Fibroblast of lung (primary cell): ENCODE results near the gene INPP5A. TPM values are rescaled to one million over a fixed set of nuclear protein-coding genes. Genes with fewer than 3 reads are reported as not detected.

Experiments used
- DNase-seq, 2 donors: peaks; one replicate each; pipeline versions ENCODE4 v3.0.0 to v3.0.0-alpha.2; 2010; ENCODE audit warnings: low read depth in 2 of 2
- H2AFZ ChIP-seq: 2 replicates; pipeline ENCODE4 v1.5.1; 2012; ENCODE audit warnings: low read length, control low read depth, inconsistent platforms
- H3K27ac ChIP-seq: 2 replicates; pipeline ENCODE4 v1.5.1; 2011; ENCODE audit warnings: low read length, control low read depth; ENCODE audit not compliant: insufficient read depth
- H3K27me3 ChIP-seq: 2 replicates; pipeline ENCODE4 v1.5.1; 2011; ENCODE audit warnings: mild to moderate bottlenecking, low read length; ENCODE audit not compliant: control insufficient read depth, insufficient read depth
- H3K36me3 ChIP-seq: 2 replicates; pipeline ENCODE4 v1.5.1; 2011; ENCODE audit warnings: low read length; ENCODE audit not compliant: control insufficient read depth, insufficient read depth
- H3K4me1 ChIP-seq: 2 replicates; pipeline ENCODE4 v1.5.1; 2011; ENCODE audit warnings: low read length; ENCODE audit not compliant: control insufficient read depth, insufficient read depth; ENCODE audit errors: extremely low read depth
- H3K4me2 ChIP-seq: 2 replicates; pipeline ENCODE4 v1.5.1; 2011; ENCODE audit warnings: low read length, control low read depth; ENCODE audit not compliant: insufficient read depth; ENCODE audit errors: extremely low read depth
- H3K4me3 ChIP-seq, 4 experiments: fragments of 200-600 bp in 1 of 4; sonication (generic) in 1 of 4; replicated peaks in 1 of 4; 2 replicates each; pipeline ENCODE4 v1.5.1; 2011 to 2016; ENCODE audit warnings: low read length in 4 of 4, low read depth in 3 of 4, mild to moderate bottlenecking in 3 of 4, control low read depth in 2 of 4, inconsistent platforms in 1 of 4, mixed read lengths in 1 of 4; ENCODE audit not compliant: insufficient read depth in 1 of 4; ENCODE audit errors: control extremely low read depth in 1 of 4
- H3K79me2 ChIP-seq: 2 replicates; pipeline ENCODE4 v1.5.1; 2012; ENCODE audit warnings: mild to moderate bottlenecking, low read length, inconsistent platforms; ENCODE audit not compliant: control insufficient read depth, insufficient read depth
- H3K9ac ChIP-seq: 2 replicates; pipeline ENCODE4 v1.5.1; 2011; ENCODE audit warnings: mild to moderate bottlenecking, low read length, control low read depth; ENCODE audit not compliant: insufficient read depth
- H3K9me3 ChIP-seq: 2 replicates; pipeline ENCODE4 v1.5.1; 2012; ENCODE audit warnings: low read depth, low read length; ENCODE audit not compliant: control insufficient read depth, insufficient read depth
- H4K20me1 ChIP-seq: 2 replicates; pipeline ENCODE4 v1.5.1; 2011; ENCODE audit warnings: low read length; ENCODE audit not compliant: control insufficient read depth, insufficient read depth; ENCODE audit errors: extremely low read depth
- EZH2 ChIP-seq: IDR thresholded peaks from 2 replicates; pipeline ENCODE4 v1.5.1; 2012; ENCODE audit warnings: low read length, control low read depth, mild to moderate bottlenecking; ENCODE audit errors: missing control alignments
- polyA plus RNA-seq, 2 donors: library from polyadenylated mRNA; depleted of rRNA in 1 of 2; stranded (reverse) in 1 of 2; unstranded in 1 of 2; fragments of >200 nt; gene quantifications; 2 replicates each; pipeline ENCODE4 v1.2.1, GENCODE V29; 2011 to 2012; ENCODE audit warnings: missing spikeins in 1 of 2
- total RNA-seq: library from RNA; depleted of rRNA; stranded (reverse); fragments of >200 nt; gene quantifications from 2 replicates; pipeline ENCODE4 v1.2.1, GENCODE V29; 2014
- TF ChIP-seq, protein P1 (sequence below), 2 donors: IDR thresholded peaks in 1 of 2; conservative IDR thresholded peaks in 1 of 2; 1 replicate in 1 of 2; 2 replicates in 1 of 2; pipeline ENCODE4 v1.5.1; 2011 to 2012; ENCODE audit warnings: low read length in 2 of 2, control low read depth in 1 of 2, inconsistent platforms in 1 of 2, low read depth in 1 of 2, mild to moderate bottlenecking in 1 of 2

The INPP5A gene
- total and polyA plus RNA-seq, 2 donors (not counting 1 experiment from before 2014, with no cell fraction given) = 24.6 to 39.9 TPM

- no peaks in the 10 kb centered on the region for H4K20me1 ChIP-seq
- no peaks in the 10 kb centered on the region for H3K79me2 ChIP-seq
Measured at GRCh38 chr10:132716691-132717490, 179.3 kb downstream of the INPP5A start.

GRCh38 chr10:132721725-132722124 is 184.1 kb downstream of the INPP5A start:
- Histone ChIP-seq H2AFZ (no peak overlapping the region), H3K9ac (no peak overlapping the region), H4K20me1 (no peaks in the 10 kb centered on the region), H3K27ac (no peak overlapping the region), H3K9me3 (no peaks in the 10 kb centered on the region), H3K4me2 (no peak overlapping the region), H3K4me3 (no peak overlapping the region), H3K4me1 (no peaks in the 10 kb centered on the region), H3K79me2 (no peaks in the 10 kb centered on the region), H3K27me3 (no peaks in the 10 kb centered on the region), H3K36me3 (no peaks in the 10 kb centered on the region)
- DNase-seq = peak in 1 of 2 donors; percentile 8
- TF ChIP-seq, protein P1, sequence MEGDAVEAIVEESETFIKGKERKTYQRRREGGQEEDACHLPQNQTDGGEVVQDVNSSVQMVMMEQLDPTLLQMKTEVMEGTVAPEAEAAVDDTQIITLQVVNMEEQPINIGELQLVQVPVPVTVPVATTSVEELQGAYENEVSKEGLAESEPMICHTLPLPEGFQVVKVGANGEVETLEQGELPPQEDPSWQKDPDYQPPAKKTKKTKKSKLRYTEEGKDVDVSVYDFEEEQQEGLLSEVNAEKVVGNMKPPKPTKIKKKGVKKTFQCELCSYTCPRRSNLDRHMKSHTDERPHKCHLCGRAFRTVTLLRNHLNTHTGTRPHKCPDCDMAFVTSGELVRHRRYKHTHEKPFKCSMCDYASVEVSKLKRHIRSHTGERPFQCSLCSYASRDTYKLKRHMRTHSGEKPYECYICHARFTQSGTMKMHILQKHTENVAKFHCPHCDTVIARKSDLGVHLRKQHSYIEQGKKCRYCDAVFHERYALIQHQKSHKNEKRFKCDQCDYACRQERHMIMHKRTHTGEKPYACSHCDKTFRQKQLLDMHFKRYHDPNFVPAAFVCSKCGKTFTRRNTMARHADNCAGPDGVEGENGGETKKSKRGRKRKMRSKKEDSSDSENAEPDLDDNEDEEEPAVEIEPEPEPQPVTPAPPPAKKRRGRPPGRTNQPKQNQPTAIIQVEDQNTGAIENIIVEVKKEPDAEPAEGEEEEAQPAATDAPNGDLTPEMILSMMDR (conservative IDR thresholded peaks at IDR 0.05 in 1 of 2, IDR thresholded peaks at IDR 0.05 in 1 of 2; ENCODE audit: low read depth in 1 of 2, low read length in 2 of 2) = no peak

More at GRCh38 chr10:132716691-132717490, 179.3 kb downstream of the INPP5A start:
- Histone ChIP-seq H3K36me3 (no peaks in the 10 kb centered on the region), H3K27me3 (no peaks in the 10 kb centered on the region), H3K9ac (no peak overlapping the region), H3K27ac (no peak overlapping the region), H3K4me2 (no peak overlapping the region), H3K4me1 (no peaks in the 10 kb centered on the region), H3K4me3 (no peak overlapping the region), H2AFZ (no peak overlapping the region), H3K9me3 (no peaks in the 10 kb centered on the region)
- TF ChIP-seq EZH2 = no peak
- TF ChIP-seq, protein P1 (conservative IDR thresholded peaks at IDR 0.05 in 1 of 2, IDR thresholded peaks at IDR 0.05 in 1 of 2; ENCODE audit: low read depth in 1 of 2, low read length in 2 of 2) = no peak
- no peak for DNase-seq

DNA sequence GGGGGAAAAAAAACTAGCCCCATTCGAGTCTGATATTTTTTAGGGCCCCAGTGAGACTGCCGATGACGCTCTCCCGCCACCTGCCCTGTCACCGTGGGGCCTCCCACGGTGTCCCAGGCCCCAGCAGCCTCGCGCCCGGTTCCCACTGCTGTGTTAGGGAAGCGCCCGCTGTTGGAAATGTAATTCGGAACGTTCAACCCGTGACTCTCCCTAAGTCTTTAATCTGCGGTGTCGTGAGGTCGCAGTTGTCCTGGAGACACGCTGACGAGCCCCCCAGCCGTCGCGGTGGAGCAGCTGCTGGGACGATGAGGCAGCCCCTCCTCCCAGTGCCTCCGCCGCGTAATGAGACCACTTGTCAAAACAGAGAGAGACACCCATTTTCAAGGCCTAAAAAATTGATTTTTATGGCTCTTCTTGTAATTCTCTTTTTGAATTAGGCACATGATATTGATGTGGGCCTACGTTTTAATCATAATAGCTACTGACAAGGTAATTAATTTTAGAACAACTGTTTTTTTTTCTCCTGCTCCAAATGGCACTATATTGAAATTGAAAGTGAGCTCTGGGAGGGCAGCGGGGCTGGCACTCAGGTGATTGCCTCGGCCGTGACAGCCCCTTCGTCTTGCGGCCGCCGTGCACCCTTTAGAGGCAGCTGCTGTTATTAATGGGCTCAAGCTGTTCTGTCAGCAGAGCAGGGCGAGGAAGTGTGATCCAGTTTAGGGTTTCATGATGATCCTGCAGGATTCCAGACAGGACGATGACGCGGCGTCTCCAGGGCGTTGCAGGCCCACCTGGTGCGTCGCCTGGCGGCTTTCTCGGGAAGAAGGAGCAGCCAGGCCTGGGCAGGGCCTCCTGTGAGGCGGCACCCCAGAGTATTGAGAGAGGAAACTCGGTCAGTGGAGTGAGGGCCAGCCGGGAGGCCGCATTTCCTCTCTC is 185.1 kb downstream of the INPP5A start:
- H2AFZ ChIP-seq = no peak overlapping the region

More for the DNA sequence above, 185.1 kb downstream of the INPP5A start:
- Histone ChIP-seq H4K20me1 (no peaks in the 10 kb centered on the region), H3K27ac (no peak overlapping the region), H3K9me3 (no peaks in the 10 kb centered on the region), H3K4me3 (no peak overlapping the region), H3K27me3 (no peaks in the 10 kb centered on the region), H3K4me1 (no peaks in the 10 kb centered on the region), H3K9ac (no peak overlapping the region), H3K79me2 (no peaks in the 10 kb centered on the region), H3K4me2 (no peak overlapping the region), H3K36me3 (no peaks in the 10 kb centered on the region)
- no peak for DNase-seq
- TF ChIP-seq EZH2 = no peak
- TF ChIP-seq, protein P1 (conservative IDR thresholded peaks at IDR 0.05 in 1 of 2, IDR thresholded peaks at IDR 0.05 in 1 of 2; ENCODE audit: low read depth in 1 of 2, low read length in 2 of 2) = no peak
